PC-9 (cell line): Measurements from ENCODE around the gene COG5. TPM values are rescaled to one million over a fixed set of nuclear protein-coding genes. Genes with fewer than 3 reads are reported as not detected.

ENCODE experiments used
- BruUV-seq: library from RNA; stranded (reverse); fragments of 400-500 nt; replicated peaks from 2 replicates; lab custom pipeline; 2021; lab: Mats Ljungman, UMichigan
- CTCF ChIA-PET: fragments of 300-600 bp; sonication (Branson Sonifier 250); formaldehyde crosslinking; loops from one replicate; lab custom pipeline; 2022; ENCODE audit warnings: antibody characterized with exemption; lab: Charles Lee
- POLR2A ChIA-PET: fragments of 300-600 bp; sonication (Branson Sonifier 250); formaldehyde crosslinking; loops from one replicate; lab custom pipeline; 2022; ENCODE audit warnings: antibody characterized with exemption; ENCODE audit not compliant: unreplicated experiment; lab: Charles Lee
- DNase-seq, 2 experiments: peaks; one replicate each; pipeline versions ENCODE4 v3.0.0 to v3.0.0-alpha.2; 2015 to 2022; ENCODE audit warnings: mixed read lengths in 1 of 2
- H2AFZ ChIP-seq: fragments of 200-600 bp; sonication (generic); 2 replicates; pipeline ENCODE4 v1.8.1; 2017; ENCODE audit warnings: antibody characterized with exemption
- H3F3A ChIP-seq: fragments of 200-600 bp; sonication (generic); 2 replicates; pipeline ENCODE4 v1.8.1; 2017; ENCODE audit warnings: antibody characterized with exemption, mild to moderate bottlenecking, low read depth; ENCODE audit not compliant: insufficient read depth
- H3K27ac ChIP-seq: fragments of 200-600 bp; sonication (generic); 2 replicates; pipeline ENCODE4 v1.6.1; 2016; ENCODE audit warnings: mixed run types
- H3K27me3 ChIP-seq: fragments of 200-600 bp; sonication (generic); 2 replicates; pipeline ENCODE4 v1.6.1; 2016; ENCODE audit warnings: low read depth, mixed run types; ENCODE audit not compliant: insufficient read depth
- H3K36me3 ChIP-seq: fragments of 200-600 bp; sonication (generic); 2 replicates; pipeline ENCODE4 v1.6.1; 2016; ENCODE audit warnings: low read depth, mixed run types
- H3K4me1 ChIP-seq: fragments of 200-600 bp; sonication (generic); replicated peaks from 2 replicates; pipeline ENCODE4 v1.6.1; 2016; ENCODE audit warnings: mixed run types; ENCODE audit not compliant: insufficient read depth
- H3K4me2 ChIP-seq: fragments of 200-600 bp; sonication (generic); 2 replicates; pipeline ENCODE4 v1.6.1; 2017; ENCODE audit warnings: mixed run types
- H3K4me3 ChIP-seq: fragments of 200-600 bp; sonication (generic); 2 replicates; pipeline ENCODE4 v1.6.1; 2016; ENCODE audit warnings: mixed run types
- H3K79me2 ChIP-seq: fragments of 200-600 bp; sonication (generic); 2 replicates; pipeline ENCODE4 v1.6.1; 2017; ENCODE audit warnings: low read depth, mixed run types
- H3K9me2 ChIP-seq: fragments of 200-600 bp; sonication (generic); 2 replicates; pipeline ENCODE4 v1.8.1; 2017; ENCODE audit warnings: mild to moderate bottlenecking; ENCODE audit not compliant: insufficient read depth
- H3K9me3 ChIP-seq: fragments of 200-600 bp; sonication (generic); 2 replicates; pipeline ENCODE4 v1.8.1; 2016; ENCODE audit warnings: low read depth; ENCODE audit not compliant: insufficient read depth
- H4K20me1 ChIP-seq: fragments of 200-600 bp; sonication (generic); 2 replicates; pipeline ENCODE4 v1.8.1; 2017; ENCODE audit not compliant: insufficient read depth
- CTCF ChIP-seq: fragments of 200-600 bp; sonication (generic); conservative IDR thresholded peaks from 2 replicates; pipeline ENCODE4 v1.6.1; 2017; ENCODE audit warnings: mixed run types, antibody characterized with exemption, mild to moderate bottlenecking, moderate library complexity
- EZH2 ChIP-seq: fragments of 200-600 bp; sonication (generic); IDR thresholded peaks from 2 replicates; pipeline ENCODE4 v1.8.0; 2017; ENCODE audit warnings: antibody characterized with exemption, low read depth
- intact Hi-C: fragments of 100-400 bp; cut with micrococcal nuclease; formaldehyde crosslinking; loops from one replicate; pipeline ENCODE4 v1.10.0; 2022; ENCODE audit not compliant: unreplicated experiment
- total RNA-seq: library from RNA; stranded (reverse); gene quantifications from 2 replicates; pipeline ENCODE4 v1.2.3, GENCODE V29; 2021

Gene COG5
- total RNA-seq, 1 experiment from 2014 or later, result 43.5 TPM

GRCh38 chr7:107464666-107465226, 99.0 kb downstream of the COG5 start:
- Histone ChIP-seq H4K20me1 (0 out of 2 replicates have a peak, but pooled peaks cover 3% of the 10 kb centered on the region), H3K4me2 (no peak overlapping the region), H3F3A (no peaks in the 10 kb centered on the region), H3K36me3 (no peaks in the 10 kb centered on the region), H2AFZ (no peak overlapping the region), H3K27ac (no peak overlapping the region), H3K4me1 (peaks cover 8% of the 10 kb centered on the region), H3K27me3 (no peaks in the 10 kb centered on the region), H3K4me3 (no peak overlapping the region), H3K9me2 (no peaks in the 10 kb centered on the region), H3K79me2 (no peaks in the 10 kb centered on the region), H3K9me3 (no peaks in the 10 kb centered on the region)
- intact Hi-C loops, result loop anchor here (5.0 kb wide), 2 partner anchors 98 to 113 kb away; partner anchors contain the start of genes COG5 and DUS4L
- no peak for DNase-seq
- ChIA-PET CTCF (interaction anchor here (0.5 to 1.2 kb wide), 5 partner anchors 97 to 414 kb away, joined by 3 to 5 read pairs (median 4); no protein-coding TSS in a partner anchor), POLR2A (no interaction called here)
- no TSS peak for BruUV-seq
- TF ChIP-seq CTCF, result no peak
- no peak for TF ChIP-seq EZH2

DNA sequence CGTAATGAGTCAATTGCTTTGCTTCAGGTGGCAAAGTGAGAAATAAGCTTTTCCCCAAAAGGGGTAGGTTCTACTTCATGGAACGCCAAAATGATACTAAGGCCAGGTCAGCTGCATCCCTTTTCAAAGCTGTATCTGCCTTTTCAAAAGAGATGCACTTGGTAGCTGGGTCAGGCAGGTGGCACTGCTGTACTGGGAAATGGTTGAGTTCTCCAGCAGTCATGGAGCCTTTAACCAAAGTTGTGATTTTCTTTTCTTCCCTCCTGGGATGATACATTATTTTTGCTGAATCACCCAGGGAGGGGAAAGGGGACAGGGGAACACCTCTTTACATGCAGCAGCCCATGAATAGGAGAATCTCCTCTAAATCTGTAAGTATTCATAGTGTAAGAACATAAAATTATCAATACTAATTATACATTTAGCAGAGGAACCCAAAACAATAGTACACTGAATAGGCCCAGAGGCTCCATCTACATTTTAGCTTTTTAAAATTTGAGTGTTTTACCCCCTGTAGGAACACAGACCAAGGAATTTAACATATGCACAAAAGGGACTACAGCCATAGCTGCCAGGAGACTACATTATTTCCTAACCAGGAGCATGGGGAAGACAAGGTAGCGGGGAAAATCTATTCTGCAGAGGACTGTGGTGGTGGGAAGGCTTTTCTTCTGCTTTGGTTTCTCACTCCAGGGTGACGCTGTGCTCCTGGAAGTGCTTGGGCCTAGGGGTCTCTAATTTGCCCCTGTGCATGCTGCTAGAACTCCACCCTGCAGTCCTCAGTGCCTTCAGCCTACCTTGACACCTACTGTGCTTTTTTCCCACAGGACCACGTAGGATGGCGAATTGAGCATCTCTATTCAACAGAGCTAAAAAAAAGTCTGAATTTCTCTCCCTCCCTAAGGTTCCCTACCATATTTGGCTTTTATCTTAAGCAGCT, 100.3 kb downstream of the COG5 start:
- POLR2A ChIA-PET, result interaction anchor here (0.6 kb wide), 1 partner anchor 43 kb away, joined by 3 read pairs; no protein-coding TSS in a partner anchor
- no TSS peak for BruUV-seq
- Histone ChIP-seq H3K79me2 (no peaks in the 10 kb centered on the region), H3K27ac (peak overlapping the region; percentile 33), H3K4me2 (peak overlapping the region; percentile 24; the same call in 1 of the 2 replicates), H3K27me3 (no peaks in the 10 kb centered on the region), H2AFZ (no peak overlapping the region), H4K20me1 (0 out of 2 replicates have a peak, but pooled peaks cover 3% of the 10 kb centered on the region), H3K9me3 (no peaks in the 10 kb centered on the region), H3K4me1 (peaks cover 8% of the 10 kb centered on the region), H3K9me2 (no peaks in the 10 kb centered on the region), H3K36me3 (no peaks in the 10 kb centered on the region), H3F3A (no peaks in the 10 kb centered on the region), H3K4me3 (no peak overlapping the region)
- intact Hi-C loops, result loop anchor here (1.0 to 5.0 kb wide), 8 partner anchors 99 to 683 kb away; partner anchors contain the start of genes COG5 and DUS4L
- peak; percentile 60 to 65 for DNase-seq
- CTCF ChIA-PET, result interaction anchor here (0.8 to 1.6 kb wide), 7 partner anchors 95 to 416 kb away, joined by 3 to 27 read pairs (median 5); partner anchors contain the start of gene CBLL1
- TF ChIP-seq EZH2 (no peak), CTCF (peak; percentile 90)

DNA sequence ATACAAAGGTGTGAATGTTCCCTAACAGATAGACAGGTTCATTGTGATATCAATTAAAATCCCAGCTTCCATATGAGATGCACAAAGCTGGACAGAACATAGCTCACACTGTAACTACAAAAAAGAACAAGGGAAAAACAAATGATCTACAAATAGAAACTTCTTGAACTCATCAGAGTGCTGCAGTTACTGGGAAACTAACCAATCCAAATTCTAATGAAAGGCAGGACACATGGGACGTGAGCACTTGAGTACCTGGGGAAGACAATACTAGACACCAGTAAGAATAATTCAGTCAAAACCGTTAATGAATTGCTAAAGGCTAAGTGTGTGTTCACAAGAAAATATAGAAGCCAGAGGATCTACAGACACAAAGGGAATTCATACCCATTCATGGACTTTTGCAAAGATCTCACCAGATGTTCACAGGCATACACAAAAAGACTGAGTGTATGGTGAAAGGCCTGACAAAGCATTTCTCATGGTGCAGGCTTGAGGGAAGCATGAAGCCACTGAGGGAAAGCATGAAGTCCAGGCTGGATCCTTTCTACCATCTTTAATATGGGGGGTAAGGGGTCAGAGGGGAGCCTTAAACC, 101.7 kb downstream of the COG5 start:
- no peaks in the 10 kb centered on the region for H3F3A ChIP-seq
- intact Hi-C loops, result loop anchor here (5.0 kb wide), 2 partner anchors 100 to 115 kb away; partner anchors contain the start of genes COG5 and DUS4L
- H3K36me3 ChIP-seq, result no peaks in the 10 kb centered on the region
- H3K9me3 ChIP-seq, result no peaks in the 10 kb centered on the region
- no peaks in the 10 kb centered on the region for H3K27me3 ChIP-seq
- BruUV-seq, result no TSS peak
- ChIA-PET CTCF (no interaction called here), POLR2A (no interaction called here)
- H3K9me2 ChIP-seq, result no peaks in the 10 kb centered on the region
- H2AFZ ChIP-seq, result no peak overlapping the region
- no peak for TF ChIP-seq CTCF
- TF ChIP-seq EZH2, result no peak
- H4K20me1 ChIP-seq, result 0 out of 2 replicates have a peak, but pooled peaks cover 3% of the 10 kb centered on the region
- H3K4me1 ChIP-seq, result peaks cover 8% of the 10 kb centered on the region
- no peak overlapping the region for H3K4me2 ChIP-seq
- H3K79me2 ChIP-seq, result no peaks in the 10 kb centered on the region
- H3K4me3 ChIP-seq, result no peak overlapping the region
- DNase-seq, result no peak
- no peak overlapping the region for H3K27ac ChIP-seq
